IMR-90 (cell line): ENCODE data around the gene NOTCH2. TPM values are rescaled to one million over a fixed set of nuclear protein-coding genes. Genes with fewer than 3 reads are reported as not detected.

Source experiments
- ATAC-seq: fragments of 200-7000 bp; cut with Tn5 transposase; 2 replicates; pipeline ENCODE4 v1.9.1; 2020; ENCODE audit warnings: low read depth, mild to moderate bottlenecking, moderate library complexity
- BruUV-seq: library from RNA; stranded (reverse); fragments of 400-500 nt; replicated peaks from 2 replicates; lab custom pipeline; 2021; lab: Mats Ljungman, UMichigan
- CTCF ChIA-PET: fragments of 300-600 bp; formaldehyde crosslinking; extraction: SDS; loops from one replicate; lab custom pipeline; 2021; ENCODE audit warnings: antibody characterized with exemption; lab: Yijun Ruan, JAX
- POLR2A ChIA-PET: fragments of 300-600 bp; sonication (Branson Sonifier 250); formaldehyde crosslinking; loops from one replicate; lab custom pipeline; 2022; ENCODE audit warnings: antibody characterized with exemption; ENCODE audit not compliant: unreplicated experiment; lab: Charles Lee
- DNase-seq: peaks from one replicate; pipeline ENCODE4 v3.0.0; 2013
- H2AFZ ChIP-seq: replicated peaks from 2 replicates; pipeline ENCODE3; 2013; ENCODE audit warnings: low read length, mild to moderate bottlenecking; ENCODE audit not compliant: poor library complexity
- H2AK5ac ChIP-seq: 2 replicates; pipeline ENCODE4 v1.6.1; 2013; ENCODE audit warnings: low read depth, low read length, inconsistent platforms
- H2AK9ac ChIP-seq: replicated peaks from 2 replicates; pipeline ENCODE3; 2013; ENCODE audit warnings: mild to moderate bottlenecking, low read depth, low read length, moderate library complexity; ENCODE audit not compliant: poor library complexity
- H2BK120ac ChIP-seq: 2 replicates; pipeline ENCODE4 v1.6.1; 2013; ENCODE audit warnings: low read depth, low read length, inconsistent platforms
- H2BK15ac ChIP-seq: 3 replicates; pipeline ENCODE4 v1.6.1; 2013; ENCODE audit warnings: low read depth, low read length, inconsistent platforms
- H2BK20ac ChIP-seq: 2 replicates; pipeline ENCODE4 v1.6.1; 2013; ENCODE audit warnings: low read depth, mild to moderate bottlenecking, inconsistent platforms, low read length, moderate library complexity
- H2BK5ac ChIP-seq: 2 replicates; pipeline ENCODE4 v1.6.1; 2013; ENCODE audit warnings: mild to moderate bottlenecking, low read depth, low read length, inconsistent platforms; ENCODE audit not compliant: poor library complexity, severe bottlenecking
- H3K14ac ChIP-seq: replicated peaks from 2 replicates; pipeline ENCODE4 v1.6.1; 2013; ENCODE audit warnings: low read depth, low read length, inconsistent platforms
- H3K18ac ChIP-seq: 2 replicates; pipeline ENCODE4 v1.6.1; 2013; ENCODE audit warnings: low read depth, low read length, control low read depth
- H3K23ac ChIP-seq: 2 replicates; pipeline ENCODE4 v1.6.1; 2013; ENCODE audit warnings: low read depth, low read length, inconsistent platforms
- H3K27ac ChIP-seq: 2 replicates; pipeline ENCODE4 v1.5.1; 2013; ENCODE audit warnings: mild to moderate bottlenecking, control low read depth, low read length; ENCODE audit not compliant: insufficient read depth
- H3K27me3 ChIP-seq: 2 replicates; pipeline ENCODE4 v1.6.1; 2013; ENCODE audit warnings: low read length; ENCODE audit not compliant: control insufficient read depth, insufficient read depth
- H3K36me3 ChIP-seq: 2 replicates; pipeline ENCODE4 v1.6.1; 2013; ENCODE audit warnings: low read length, mixed read lengths; ENCODE audit not compliant: control insufficient read depth, insufficient read depth
- H3K4ac ChIP-seq: 2 replicates; pipeline ENCODE4 v1.6.1; 2013; ENCODE audit warnings: low read depth, low read length, inconsistent platforms
- H3K4me1 ChIP-seq: 2 replicates; pipeline ENCODE4 v1.6.1; 2013; ENCODE audit warnings: low read length, mixed read lengths; ENCODE audit not compliant: control insufficient read depth, insufficient read depth
- H3K4me2 ChIP-seq: 2 replicates; pipeline ENCODE4 v1.6.1; 2013; ENCODE audit warnings: low read depth, mild to moderate bottlenecking, control low read depth, low read length, moderate library complexity
- H3K4me3 ChIP-seq: 2 replicates; pipeline ENCODE4 v1.5.1; 2013; ENCODE audit warnings: low read depth, mild to moderate bottlenecking, control low read depth, low read length, moderate library complexity; ENCODE audit not compliant: insufficient read depth
- H3K56ac ChIP-seq: 2 replicates; pipeline ENCODE4 v1.6.1; 2013; ENCODE audit warnings: low read length, inconsistent platforms; ENCODE audit not compliant: insufficient read depth; ENCODE audit errors: extremely low read depth
- H3K79me1 ChIP-seq, 2 experiments: 2 replicates each; pipeline ENCODE4 v1.6.1; 2013; ENCODE audit warnings: low read length in 2 of 2, inconsistent platforms in 1 of 2, low read depth in 1 of 2
- H3K9ac ChIP-seq: 2 replicates; pipeline ENCODE4 v1.6.1; 2013; ENCODE audit warnings: low read depth, low read length, control low read depth
- H3K9me1 ChIP-seq: 2 replicates; pipeline ENCODE4 v1.6.1; 2013; ENCODE audit warnings: low read length, inconsistent platforms; ENCODE audit not compliant: insufficient read depth
- H3K9me3 ChIP-seq: 2 replicates; pipeline ENCODE4 v1.6.1; 2013; ENCODE audit warnings: low read length; ENCODE audit not compliant: control insufficient read depth, insufficient read depth
- H4K20me1 ChIP-seq: 2 replicates; pipeline ENCODE4 v1.6.1; 2013; ENCODE audit warnings: low read length, inconsistent platforms; ENCODE audit not compliant: insufficient read depth
- H4K5ac ChIP-seq: 2 replicates; pipeline ENCODE4 v1.6.1; 2013; ENCODE audit warnings: mild to moderate bottlenecking, low read depth, low read length, control low read depth
- H4K8ac ChIP-seq, 2 experiments: 2 replicates each; pipeline ENCODE4 v1.6.1; 2013; ENCODE audit warnings: low read depth in 2 of 2, low read length in 2 of 2, control low read depth in 1 of 2, inconsistent platforms in 1 of 2
- H4K91ac ChIP-seq: 2 replicates; pipeline ENCODE4 v1.6.1; 2013; ENCODE audit warnings: low read depth, low read length, inconsistent platforms; ENCODE audit not compliant: insufficient read depth
- MAZ ChIP-seq: IDR thresholded peaks from 2 replicates; pipeline ENCODE4 v1.6.1; 2012; ENCODE audit warnings: low read depth, mild to moderate bottlenecking, low read length, improper control_type of control experiment, moderate library complexity, borderline replicate concordance
- POLR2A ChIP-seq: IDR thresholded peaks from 2 replicates; pipeline ENCODE4 v1.6.1; 2012; ENCODE audit warnings: mild to moderate bottlenecking, low read depth, low read length
- SMC3 ChIP-seq: fragments of 150-350 bp; IDR thresholded peaks from 2 replicates; pipeline ENCODE4 v1.6.1; 2016; ENCODE audit warnings: low read depth, mild to moderate bottlenecking, antibody characterized with exemption, low read length, moderate library complexity
- USF2 ChIP-seq: fragments of 150-350 bp; IDR thresholded peaks from 2 replicates; pipeline ENCODE4 v1.6.1; 2017; ENCODE audit warnings: mild to moderate bottlenecking, antibody characterized with exemption, low read length, low read depth
- WGBS, 2 experiments: methylation state at CpG; one replicate each; pipeline versions ENCODE4 v1.1.5 to v1.1.7; 2013; ENCODE audit warnings: missing lambda C conversion rate in 2 of 2; ENCODE audit not compliant: insufficient read length in 1 of 2; ENCODE audit errors: extremely low coverage in 2 of 2; 5-methylcytosine and 5-hydroxymethylcytosine counted together
- dilution Hi-C: fragments of 300-500 bp; cut with HindIII; formaldehyde crosslinking; loops from one replicate; pipeline ENCODE4 v1.14.3; 2018; ENCODE audit warnings: low sequenced_read_pairs; ENCODE audit not compliant: unreplicated experiment
- in situ Hi-C: fragments of 300-500 bp; cut with MboI; formaldehyde crosslinking; loops from 3 replicates; pipeline ENCODE4 v1.14.3; 2019; ENCODE audit warnings: low sequenced_read_pairs, inconsistent platforms, mixed read lengths
- intact Hi-C: fragments of 100-400 bp; cut with micrococcal nuclease; formaldehyde crosslinking; loops from 2 replicates; pipeline ENCODE4 v1.10.0; 2022
- polyA plus RNA-seq, 3 experiments: library from polyadenylated mRNA; depleted of rRNA; stranded (reverse); fragments of >200 nt; gene quantifications; 2 replicates each; pipeline ENCODE4 v1.2.3, GENCODE V29; 2012; ENCODE audit warnings: low replicate concordance in 1 of 3
- total RNA-seq: library from RNA; depleted of rRNA; stranded (reverse); fragments of >200 nt; gene quantifications from 2 replicates; pipeline ENCODE4 v1.2.3, GENCODE V29; 2012

NOTCH2 gene
- total and polyA plus RNA-seq, 2 of the 4 experiments (the other 2 are of a cell fraction), result 40.4 to 131 TPM

GRCh38 chr1:119926553-119926952 lies 142.9 kb downstream of the NOTCH2 start:
- H3K56ac ChIP-seq, result no peak overlapping the region

More at GRCh38 chr1:119926553-119926952, 142.9 kb downstream of the NOTCH2 start:
- no peak overlapping the region for H2AFZ ChIP-seq
- H2AK5ac ChIP-seq, result no peak overlapping the region
- DNase-seq, result no peak
- no peak overlapping the region for H3K23ac ChIP-seq
- H4K8ac ChIP-seq, result no peak overlapping the region
- H2BK120ac ChIP-seq, result no peak overlapping the region
- H3K27ac ChIP-seq, result no peak overlapping the region
- no CpG with 5 or more reads among the region's 3 CpGs for WGBS, 2 experiments
- no peak overlapping the region for H2BK5ac ChIP-seq
- no peaks in the 10 kb centered on the region for H3K27me3 ChIP-seq
- no peak for TF ChIP-seq SMC3
- TF ChIP-seq POLR2A, result no peak
- no peak for TF ChIP-seq MAZ
- no peak for TF ChIP-seq USF2
- no peak overlapping the region for H3K18ac ChIP-seq
- H3K4me1 ChIP-seq, result no peaks in the 10 kb centered on the region
- no peaks in the 10 kb centered on the region for H3K9me3 ChIP-seq
- no peak overlapping the region for H3K9ac ChIP-seq
- in situ Hi-C loops, result loop anchor here (10.0 kb wide), 1 partner anchor 192 kb away; no protein-coding TSS in a partner anchor
- H3K4me2 ChIP-seq, result no peak overlapping the region
- CTCF ChIA-PET, result no interaction called here
- H3K4me3 ChIP-seq, result no peak overlapping the region
- H2AK9ac ChIP-seq, result no peak overlapping the region
- no peak overlapping the region for H4K5ac ChIP-seq
- H3K14ac ChIP-seq, result no peak overlapping the region
- no peak overlapping the region for H2BK15ac ChIP-seq
- dilution Hi-C loops, result no loop called here
- H2BK20ac ChIP-seq, result no peak overlapping the region
- ATAC-seq, result no peak
- POLR2A ChIA-PET, result no interaction called here
- peaks cover 4 to 16% of the 10 kb centered on the region in 2 experiments; a peak in 1 of 4 replicates for H3K79me1 ChIP-seq
- no peak overlapping the region for H4K91ac ChIP-seq
- intact Hi-C loops, result loop anchor here (10.0 kb wide), 1 partner anchor 182 kb away; no protein-coding TSS in a partner anchor
- no peak overlapping the region for H3K4ac ChIP-seq
- no TSS peak for BruUV-seq
- H3K9me1 ChIP-seq, result peaks cover 10% of the 10 kb centered on the region; the same call in 1 of the 2 replicates
- H3K36me3 ChIP-seq, result peaks cover 57% of the 10 kb centered on the region
- no peaks in the 10 kb centered on the region for H4K20me1 ChIP-seq
